ENCODE results near the gene CTSE. TPM values are rescaled to one million over a fixed set of nuclear protein-coding genes. Genes with fewer than 3 reads are reported as not detected.

Gene CTSE
- total RNA-seq, 2 donors from 2014 or later, result 10.1 to 10.8 TPM

- Histone ChIP-seq H3K36me3 (no peaks in the 10 kb centered on the region), H3K27me3 (no peaks in the 10 kb centered on the region), H3K9me3 (no peaks in the 10 kb centered on the region), H3K27ac (no peak overlapping the region), H3K9ac (ENCODE audit: low read depth in 2 of 2, low read length in 2 of 2) (no peak overlapping the region), H3K4me1 (no peaks in the 10 kb centered on the region), H3K4me3 (no peak overlapping the region)
- intact Hi-C loops (cut with DNase I), result no loop called here
- DNase-seq, result no peak
- TF ChIP-seq, protein P1, sequence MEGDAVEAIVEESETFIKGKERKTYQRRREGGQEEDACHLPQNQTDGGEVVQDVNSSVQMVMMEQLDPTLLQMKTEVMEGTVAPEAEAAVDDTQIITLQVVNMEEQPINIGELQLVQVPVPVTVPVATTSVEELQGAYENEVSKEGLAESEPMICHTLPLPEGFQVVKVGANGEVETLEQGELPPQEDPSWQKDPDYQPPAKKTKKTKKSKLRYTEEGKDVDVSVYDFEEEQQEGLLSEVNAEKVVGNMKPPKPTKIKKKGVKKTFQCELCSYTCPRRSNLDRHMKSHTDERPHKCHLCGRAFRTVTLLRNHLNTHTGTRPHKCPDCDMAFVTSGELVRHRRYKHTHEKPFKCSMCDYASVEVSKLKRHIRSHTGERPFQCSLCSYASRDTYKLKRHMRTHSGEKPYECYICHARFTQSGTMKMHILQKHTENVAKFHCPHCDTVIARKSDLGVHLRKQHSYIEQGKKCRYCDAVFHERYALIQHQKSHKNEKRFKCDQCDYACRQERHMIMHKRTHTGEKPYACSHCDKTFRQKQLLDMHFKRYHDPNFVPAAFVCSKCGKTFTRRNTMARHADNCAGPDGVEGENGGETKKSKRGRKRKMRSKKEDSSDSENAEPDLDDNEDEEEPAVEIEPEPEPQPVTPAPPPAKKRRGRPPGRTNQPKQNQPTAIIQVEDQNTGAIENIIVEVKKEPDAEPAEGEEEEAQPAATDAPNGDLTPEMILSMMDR (IDR thresholded peaks at IDR 0.05), result no peak
These were observed 33.9 kb downstream of the CTSE start for GRCh38 chr1:205989786-205990185.

DNA sequence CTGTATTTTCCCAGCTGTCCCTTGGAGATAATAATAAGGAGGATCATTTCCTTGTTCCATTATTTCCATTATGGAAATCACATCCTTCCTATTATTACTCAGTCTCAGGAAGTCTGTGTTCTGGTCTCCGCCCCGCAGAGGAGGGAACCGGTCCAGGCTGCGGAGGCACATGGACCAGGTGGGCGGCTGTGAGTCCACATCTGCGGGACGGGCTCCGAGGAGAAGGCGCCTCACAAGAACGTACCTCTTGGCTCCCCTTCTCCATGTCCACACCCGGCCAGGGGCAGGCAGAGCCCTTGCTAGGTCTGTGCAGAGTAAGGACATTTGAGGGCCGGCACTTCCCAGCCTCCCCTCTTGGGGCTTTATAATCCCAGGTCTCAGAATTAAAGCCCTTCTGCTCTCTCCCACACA is 35.1 kb downstream of the CTSE start:
- DNase-seq, result no peak
- intact Hi-C loops (cut with DNase I), result no loop called here
- H3K9me3 ChIP-seq, result no peaks in the 10 kb centered on the region
- H3K4me1 ChIP-seq, result no peaks in the 10 kb centered on the region
- TF ChIP-seq, protein P1 (IDR thresholded peaks at IDR 0.05), result no peak
- no peaks in the 10 kb centered on the region for H3K27me3 ChIP-seq
- no peaks in the 10 kb centered on the region for H3K36me3 ChIP-seq
- no peak overlapping the region for H3K27ac ChIP-seq
- H3K9ac ChIP-seq (ENCODE audit: low read depth in 2 of 2, low read length in 2 of 2), result no peak overlapping the region
- no peak overlapping the region for H3K4me3 ChIP-seq

- H3K36me3 ChIP-seq, result no peaks in the 10 kb centered on the region
- intact Hi-C loops (cut with DNase I), result no loop called here
These were observed 36.8 kb downstream of the CTSE start for GRCh38 chr1:205986861-205987260.

DNA sequence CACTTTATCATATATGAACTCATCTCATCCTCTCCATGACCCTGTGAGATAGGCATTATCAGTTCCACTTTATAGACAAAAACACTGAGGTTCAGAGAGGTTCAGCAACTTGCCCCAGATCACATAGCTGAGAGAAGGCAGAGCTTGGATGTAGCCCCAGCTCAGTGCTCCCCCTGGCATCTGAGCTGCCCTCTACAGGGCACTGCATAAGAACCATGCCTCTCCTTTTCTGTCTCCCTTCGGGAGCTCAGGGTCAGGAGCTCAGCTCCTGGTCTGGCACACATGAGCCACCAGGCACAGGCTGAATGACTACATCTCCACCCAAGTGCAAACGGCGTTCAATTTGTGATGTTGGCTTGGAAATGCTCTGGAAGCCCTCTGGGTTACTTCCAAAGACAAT is 37.4 kb downstream of the CTSE start:
- Histone ChIP-seq H3K27ac (no peak overlapping the region), H3K4me1 (no peaks in the 10 kb centered on the region), H3K9ac (ENCODE audit: low read depth in 2 of 2, low read length in 2 of 2) (no peak overlapping the region), H3K4me3 (no peak overlapping the region), H3K36me3 (no peaks in the 10 kb centered on the region), H3K27me3 (no peaks in the 10 kb centered on the region), H3K9me3 (no peaks in the 10 kb centered on the region)
- intact Hi-C loops (cut with DNase I), result no loop called here
- DNase-seq, result no peak
- TF ChIP-seq, protein P1 (IDR thresholded peaks at IDR 0.05), result no peak

More at GRCh38 chr1:205986861-205987260, 36.8 kb downstream of the CTSE start:
- no peak overlapping the region for H3K27ac ChIP-seq
- H3K27me3 ChIP-seq, result no peaks in the 10 kb centered on the region
- no peaks in the 10 kb centered on the region for H3K9me3 ChIP-seq
- H3K4me3 ChIP-seq, result no peak overlapping the region
- DNase-seq, result no peak
- H3K4me1 ChIP-seq, result no peaks in the 10 kb centered on the region
- no peak overlapping the region for H3K9ac ChIP-seq (ENCODE audit: low read depth in 2 of 2, low read length in 2 of 2)
- TF ChIP-seq, protein P1 (IDR thresholded peaks at IDR 0.05), result no peak

- DNase-seq, result no peak
- Histone ChIP-seq H3K36me3 (no peaks in the 10 kb centered on the region), H3K27ac (no peak overlapping the region), H3K27me3 (no peaks in the 10 kb centered on the region), H3K9me3 (no peaks in the 10 kb centered on the region), H3K9ac (ENCODE audit: low read depth in 2 of 2, low read length in 2 of 2) (no peak overlapping the region), H3K4me3 (no peak overlapping the region), H3K4me1 (no peaks in the 10 kb centered on the region)
- TF ChIP-seq, protein P1 (IDR thresholded peaks at IDR 0.05), result no peak
- intact Hi-C loops (cut with DNase I), result loop anchor here (2.0 kb wide), 1 partner anchor 121 kb away; no protein-coding TSS in a partner anchor
These were observed 38.2 kb downstream of the CTSE start for GRCh38 chr1:205985330-205986005.

All from colonic mucosa (tissue), 4 donors.